Measurements from ENCODE around the gene PIP4K2B. TPM values are rescaled to one million over a fixed set of nuclear protein-coding genes. Genes with fewer than 3 reads are reported as not detected.
"Not testable (repeated sequence)": the region's sequence is repeated elsewhere in the genome, so short reads cannot be mapped to it uniquely, and the experiment has no call there.

PIP4K2B gene
- total RNA-seq, 1 experiment from 2014 or later = 47.4 TPM

DNA sequence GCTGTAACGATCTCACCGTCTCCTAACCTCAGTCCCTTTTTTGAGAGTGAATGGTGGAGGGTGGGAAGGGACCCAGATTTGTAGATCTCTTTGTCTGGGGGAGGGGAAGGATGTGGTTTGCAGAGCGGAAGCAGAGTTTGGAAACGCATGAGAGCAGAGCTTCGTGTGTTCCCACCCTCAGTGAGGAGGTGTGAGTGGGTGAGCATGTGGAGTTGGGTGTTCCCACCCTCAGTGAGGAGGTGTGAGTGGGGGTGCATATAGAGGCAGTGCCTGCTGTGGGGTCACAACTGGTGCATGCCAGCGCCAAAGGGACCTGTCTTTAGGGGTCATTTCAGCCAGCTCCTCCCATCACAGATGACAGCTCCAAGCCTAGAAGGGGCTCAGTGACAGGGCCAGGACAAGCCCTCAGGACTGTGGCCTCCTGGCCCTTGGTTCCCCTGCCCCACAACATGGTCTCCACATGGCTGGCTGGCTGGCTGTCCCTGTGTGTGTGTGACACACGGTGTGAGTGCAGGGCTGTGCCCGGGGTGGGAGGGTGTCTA, 71.0 kb downstream of the PIP4K2B start:
- intact Hi-C loops (cut with micrococcal nuclease; ENCODE audit: unreplicated experiment) = no loop called here
- H3K4me3 ChIP-seq = no peak overlapping the region
- ChIA-PET POLR2A (ENCODE audit: unreplicated experiment) (interaction anchor here (0.8 kb wide), 1 partner anchor 146 kb away, joined by 10 read pairs; no protein-coding TSS in a partner anchor), CTCF (no interaction called here)
- no peaks in the 10 kb centered on the region for H3K27me3 ChIP-seq (ENCODE audit: insufficient read depth, low read depth)
- DNase-seq = no peak
- no peaks in the 10 kb centered on the region for H3K9me3 ChIP-seq (ENCODE audit: insufficient read depth, low read depth)
- TF ChIP-seq, protein P1, sequence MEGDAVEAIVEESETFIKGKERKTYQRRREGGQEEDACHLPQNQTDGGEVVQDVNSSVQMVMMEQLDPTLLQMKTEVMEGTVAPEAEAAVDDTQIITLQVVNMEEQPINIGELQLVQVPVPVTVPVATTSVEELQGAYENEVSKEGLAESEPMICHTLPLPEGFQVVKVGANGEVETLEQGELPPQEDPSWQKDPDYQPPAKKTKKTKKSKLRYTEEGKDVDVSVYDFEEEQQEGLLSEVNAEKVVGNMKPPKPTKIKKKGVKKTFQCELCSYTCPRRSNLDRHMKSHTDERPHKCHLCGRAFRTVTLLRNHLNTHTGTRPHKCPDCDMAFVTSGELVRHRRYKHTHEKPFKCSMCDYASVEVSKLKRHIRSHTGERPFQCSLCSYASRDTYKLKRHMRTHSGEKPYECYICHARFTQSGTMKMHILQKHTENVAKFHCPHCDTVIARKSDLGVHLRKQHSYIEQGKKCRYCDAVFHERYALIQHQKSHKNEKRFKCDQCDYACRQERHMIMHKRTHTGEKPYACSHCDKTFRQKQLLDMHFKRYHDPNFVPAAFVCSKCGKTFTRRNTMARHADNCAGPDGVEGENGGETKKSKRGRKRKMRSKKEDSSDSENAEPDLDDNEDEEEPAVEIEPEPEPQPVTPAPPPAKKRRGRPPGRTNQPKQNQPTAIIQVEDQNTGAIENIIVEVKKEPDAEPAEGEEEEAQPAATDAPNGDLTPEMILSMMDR (conservative IDR thresholded peaks at IDR 0.05) = no peak
- TF ChIP-seq EZH2 (IDR thresholded peaks at IDR 0.05; ENCODE audit: low read depth) = no peak
- H3K9me2 ChIP-seq (ENCODE audit: insufficient read depth) = no peaks in the 10 kb centered on the region
- BruUV-seq (replicated peaks) = no TSS peak
- H3K79me2 ChIP-seq (ENCODE audit: low read depth) = peaks cover 21% of the 10 kb centered on the region
- no peak overlapping the region for H3K27ac ChIP-seq
- H3F3A ChIP-seq (ENCODE audit: insufficient read depth, low read depth) = peaks cover 33% of the 10 kb centered on the region; the same call in 1 of the 2 replicates
- H4K20me1 ChIP-seq (ENCODE audit: insufficient read depth) = peaks cover 14% of the 10 kb centered on the region; the same call in 1 of the 2 replicates
- H3K4me2 ChIP-seq = no peak overlapping the region
- peaks cover 11% of the 10 kb centered on the region for H3K4me1 ChIP-seq (replicated peaks; ENCODE audit: insufficient read depth)
- H3K36me3 ChIP-seq (ENCODE audit: low read depth) = 0 out of 2 replicates have a peak, but pooled peaks cover 6% of the 10 kb centered on the region
- no peak overlapping the region for H2AFZ ChIP-seq

DNA sequence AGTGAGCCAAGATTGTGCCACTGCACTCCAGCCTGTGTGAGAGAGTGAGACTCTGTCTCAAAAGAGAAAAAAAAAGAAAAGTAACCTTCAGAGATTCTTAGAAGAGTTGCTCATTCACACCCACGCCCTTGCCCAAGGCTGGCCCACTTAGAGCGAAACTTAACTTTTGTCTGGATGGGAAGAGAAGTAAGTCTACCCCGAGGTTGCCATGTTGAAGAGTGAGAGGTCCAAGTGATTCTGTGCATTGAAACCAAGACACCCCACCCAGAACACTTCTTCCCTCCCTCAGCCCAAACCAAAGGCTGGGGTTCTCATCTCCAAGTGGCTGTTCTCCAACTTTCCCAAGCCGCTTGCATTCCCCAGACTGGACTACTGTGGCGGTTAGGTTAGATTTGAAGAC, 71.6 kb downstream of the PIP4K2B start:
- BruUV-seq (replicated peaks) = no TSS peak
- Histone ChIP-seq H3K4me3 (no peak overlapping the region), H3K27ac (no peak overlapping the region), H3K9me3 (ENCODE audit: insufficient read depth, low read depth) (no peaks in the 10 kb centered on the region), H3K4me1 (replicated peaks; ENCODE audit: insufficient read depth) (peaks cover 11% of the 10 kb centered on the region), H3K36me3 (ENCODE audit: low read depth) (0 out of 2 replicates have a peak, but pooled peaks cover 6% of the 10 kb centered on the region), H3K27me3 (ENCODE audit: insufficient read depth, low read depth) (no peaks in the 10 kb centered on the region), H3K4me2 (no peak overlapping the region), H3K9me2 (ENCODE audit: insufficient read depth) (no peaks in the 10 kb centered on the region), H3K79me2 (ENCODE audit: low read depth) (peaks cover 21% of the 10 kb centered on the region), H4K20me1 (ENCODE audit: insufficient read depth) (peaks cover 14% of the 10 kb centered on the region; the same call in 1 of the 2 replicates), H2AFZ (no peak overlapping the region), H3F3A (ENCODE audit: insufficient read depth, low read depth) (peaks cover 34% of the 10 kb centered on the region; the same call in 1 of the 2 replicates)
- TF ChIP-seq, protein P1 (conservative IDR thresholded peaks at IDR 0.05) = no peak
- DNase-seq = no peak
- intact Hi-C loops (cut with micrococcal nuclease; ENCODE audit: unreplicated experiment) = no loop called here
- ChIA-PET CTCF (no interaction called here), POLR2A (ENCODE audit: unreplicated experiment) (interaction anchor here (0.8 kb wide), 1 partner anchor 146 kb away, joined by 10 read pairs; no protein-coding TSS in a partner anchor)

DNA sequence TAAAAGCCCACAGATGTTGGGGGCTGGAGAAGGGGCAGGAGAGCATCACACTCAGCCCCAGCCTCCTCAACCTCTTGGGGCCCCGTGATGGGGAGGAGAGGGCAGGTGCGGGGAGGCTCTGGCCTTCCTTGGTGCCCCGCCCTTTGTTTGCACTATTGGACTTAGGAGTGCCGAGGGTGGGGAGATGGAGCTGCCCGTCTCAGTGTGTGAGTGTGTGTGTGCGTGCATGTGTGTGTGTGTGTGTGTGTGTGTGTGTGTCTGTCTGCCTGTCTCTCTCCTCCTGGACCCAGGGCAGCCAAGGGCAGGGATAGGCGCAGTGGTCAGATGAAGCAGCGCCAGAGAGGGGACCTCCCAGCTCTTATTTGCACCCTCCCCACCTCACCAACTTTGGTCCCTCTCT, 73.2 kb downstream of the PIP4K2B start:
- H3K4me3 ChIP-seq; CTCF ChIA-PET; H3K9me2 ChIP-seq (ENCODE audit: insufficient read depth); H3K79me2 ChIP-seq (ENCODE audit: low read depth); H3K9me3 ChIP-seq (ENCODE audit: insufficient read depth, low read depth); H3K4me1 ChIP-seq (replicated peaks; ENCODE audit: insufficient read depth); H2AFZ ChIP-seq; intact Hi-C loops (cut with micrococcal nuclease; ENCODE audit: unreplicated experiment); BruUV-seq (replicated peaks); H4K20me1 ChIP-seq (ENCODE audit: insufficient read depth); H3K4me2 ChIP-seq; H3K36me3 ChIP-seq (ENCODE audit: low read depth); H3K27ac ChIP-seq; DNase-seq; POLR2A ChIA-PET (ENCODE audit: unreplicated experiment); H3K27me3 ChIP-seq (ENCODE audit: insufficient read depth, low read depth): not testable (repeated sequence)
- H3F3A ChIP-seq (ENCODE audit: insufficient read depth, low read depth) = peaks cover 35% of the 10 kb centered on the region; the same call in 1 of the 2 replicates

DNA sequence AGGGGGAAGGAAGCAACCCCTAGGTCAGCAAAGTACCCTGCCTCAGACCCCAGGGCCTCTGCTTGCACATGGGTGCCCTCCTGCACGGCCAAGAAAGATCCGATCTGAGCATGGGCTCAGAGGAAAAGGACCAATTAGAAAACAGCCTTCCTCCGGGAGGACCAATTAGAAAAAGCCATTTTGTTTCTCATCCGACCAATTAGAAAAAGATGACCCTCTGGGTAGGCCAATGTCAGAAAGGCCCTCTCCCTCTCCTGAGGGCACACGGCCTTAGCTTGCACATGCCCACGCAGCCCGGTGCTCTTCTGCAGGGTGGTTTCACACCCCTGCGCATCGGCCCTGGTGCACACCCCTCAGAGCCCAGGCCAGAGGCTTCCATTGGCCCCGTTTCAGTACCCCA, 74.3 kb downstream of the PIP4K2B start:
- TF ChIP-seq, protein P1 (conservative IDR thresholded peaks at IDR 0.05) = no peak
- no peak for TF ChIP-seq EZH2 (IDR thresholded peaks at IDR 0.05; ENCODE audit: low read depth)
- Histone ChIP-seq H3K27me3 (ENCODE audit: insufficient read depth, low read depth) (no peaks in the 10 kb centered on the region), H3K36me3 (ENCODE audit: low read depth) (peaks cover 6% of the 10 kb centered on the region; the same call in 1 of the 2 replicates), H4K20me1 (ENCODE audit: insufficient read depth) (no peaks in the 10 kb centered on the region; the same call in 1 of the 2 replicates), H2AFZ (no peak overlapping the region), H3K4me1 (replicated peaks; ENCODE audit: insufficient read depth) (no peaks in the 10 kb centered on the region), H3K9me3 (ENCODE audit: insufficient read depth, low read depth) (no peaks in the 10 kb centered on the region), H3K4me2 (no peak overlapping the region), H3K9me2 (ENCODE audit: insufficient read depth) (no peaks in the 10 kb centered on the region), H3K4me3 (no peak overlapping the region), H3F3A (ENCODE audit: insufficient read depth, low read depth) (peaks cover 37% of the 10 kb centered on the region; the same call in 1 of the 2 replicates), H3K79me2 (ENCODE audit: low read depth) (no peaks in the 10 kb centered on the region), H3K27ac (no peak overlapping the region)
- CTCF ChIA-PET = no interaction called here
- POLR2A ChIA-PET (ENCODE audit: unreplicated experiment) = no interaction called here
- DNase-seq = no peak
- no TSS peak for BruUV-seq (replicated peaks)
- intact Hi-C loops (cut with micrococcal nuclease; ENCODE audit: unreplicated experiment) = no loop called here
